ENCODE results near the gene SLC16A12. TPM values are rescaled to one million over a fixed set of nuclear protein-coding genes. Genes with fewer than 3 reads are reported as not detected.
"Not testable (repeated sequence)": the region's sequence is repeated elsewhere in the genome, so short reads cannot be mapped to it uniquely, and the experiment has no call there.

SLC16A12 gene
- total RNA-seq, 1 experiment from 2014 or later, result 0.10 TPM

GRCh38 chr10:89428877-89429276, 106.5 kb downstream of the SLC16A12 start:
- DNase-seq (ENCODE audit: extremely low read depth, low read depth), result no peak

DNA sequence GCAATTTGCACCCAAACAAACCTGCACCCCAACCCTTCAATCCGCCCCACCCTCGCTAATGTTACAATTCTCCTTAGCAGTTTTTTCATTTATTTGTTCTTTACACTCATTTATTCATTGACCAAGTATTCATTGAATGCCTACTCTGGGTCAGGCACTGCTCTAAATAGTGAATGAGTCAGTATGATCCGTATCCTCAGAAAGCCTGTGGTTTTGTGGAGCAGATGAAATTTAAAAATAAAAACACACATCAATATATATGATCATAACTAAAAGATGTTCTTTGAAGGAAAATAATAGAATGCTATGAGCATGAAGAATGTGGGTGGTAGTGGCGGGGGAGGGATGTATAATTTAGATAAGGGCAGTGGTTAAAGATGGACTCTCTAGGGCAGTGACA, 107.8 kb downstream of the SLC16A12 start:
- DNase-seq (ENCODE audit: extremely low read depth, low read depth), result no peak

DNA sequence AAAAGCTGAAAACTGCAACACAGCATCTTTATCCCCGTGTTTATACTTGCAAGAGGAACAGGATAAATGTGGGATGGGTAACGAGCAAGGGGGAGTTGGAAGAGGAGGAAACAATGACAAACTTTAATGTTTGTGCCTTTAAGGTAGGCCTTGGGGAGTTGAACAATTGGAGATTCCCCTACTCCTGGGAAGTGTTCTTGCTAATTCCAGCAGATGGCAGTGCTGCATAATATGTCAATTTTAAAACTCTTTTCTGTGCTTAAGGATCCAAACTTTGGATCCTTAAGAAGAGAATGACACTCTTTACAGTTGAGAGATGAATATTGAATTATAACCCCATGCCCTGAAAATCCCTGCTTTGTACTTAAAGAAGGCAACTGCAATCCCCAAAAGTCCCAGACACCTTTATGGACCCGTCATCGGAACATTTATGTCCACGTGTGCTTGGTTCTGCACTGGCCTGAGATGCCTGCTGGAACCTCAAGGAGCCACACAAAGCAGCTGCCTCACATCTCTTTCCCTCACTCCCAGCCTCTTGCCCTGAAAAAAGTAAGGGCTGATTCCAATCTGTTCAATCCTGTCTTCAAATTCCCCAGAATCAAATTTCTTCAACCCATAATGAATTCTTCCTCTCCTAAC, 109.0 kb downstream of the SLC16A12 start:
- peak; percentile 59 for DNase-seq (ENCODE audit: extremely low read depth, low read depth)

DNA sequence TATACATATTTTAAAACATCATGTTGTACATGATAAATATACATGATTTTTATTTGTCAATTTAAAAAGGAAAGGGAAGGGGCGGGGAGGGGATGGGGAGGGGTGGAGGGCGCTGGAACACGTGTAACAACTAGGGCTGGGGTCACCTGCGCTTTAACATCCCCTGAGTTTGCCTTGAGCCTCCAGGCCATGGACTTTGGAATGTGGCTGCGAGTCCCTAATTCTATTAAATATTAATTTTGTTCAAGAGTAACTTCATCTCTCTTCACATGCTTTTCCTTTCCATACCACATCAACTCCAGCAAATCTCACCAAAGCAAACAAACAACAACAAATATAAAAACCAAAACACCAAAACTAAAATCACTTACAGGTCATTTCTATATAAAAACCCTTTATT, 110.4 kb downstream of the SLC16A12 start:
- DNase-seq (ENCODE audit: extremely low read depth, low read depth), result no peak

DNA sequence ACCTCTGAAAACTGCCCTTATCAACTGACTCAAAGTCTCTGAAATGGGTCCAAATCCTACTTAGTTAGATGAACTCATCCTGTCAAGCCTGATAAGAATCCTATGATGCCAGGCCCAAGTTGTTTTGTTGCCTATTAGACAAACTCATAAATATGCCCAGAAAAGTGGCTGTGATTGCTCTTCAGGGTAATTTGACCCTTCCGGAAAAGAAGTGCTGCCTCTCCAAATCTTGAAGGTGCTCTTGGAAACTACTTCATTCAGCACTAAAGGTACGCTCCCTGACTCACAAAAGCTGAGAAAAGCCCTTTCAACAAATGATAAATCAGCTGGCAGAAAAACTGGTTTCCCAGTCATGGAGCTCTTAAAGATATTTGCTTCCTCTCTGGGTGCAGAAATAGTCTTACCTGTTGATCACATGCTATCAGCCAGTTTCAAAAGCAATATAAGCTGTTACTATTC, 114.3 kb downstream of the SLC16A12 start:
- DNase-seq (ENCODE audit: extremely low read depth, low read depth), result no peak

DNA sequence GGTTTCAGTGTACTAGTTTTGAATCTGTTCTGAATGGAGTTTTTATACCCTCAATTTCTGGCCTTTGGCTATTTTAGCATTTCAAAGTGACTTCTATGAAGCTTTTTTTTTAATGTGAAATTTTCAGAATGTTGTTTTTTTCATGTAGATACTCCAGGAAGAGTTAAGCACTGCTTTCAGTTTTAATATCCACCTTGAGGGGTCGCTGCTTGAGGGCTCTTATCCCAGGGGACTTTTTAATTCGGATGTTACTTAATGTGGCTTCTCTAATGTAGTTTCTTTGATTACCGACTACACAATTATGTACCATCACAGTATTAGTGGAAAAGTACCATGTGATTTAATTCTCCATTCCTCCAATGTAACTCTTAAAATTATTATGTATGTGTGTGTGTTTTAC, 115.8 kb downstream of the SLC16A12 start:
- no peak for DNase-seq (ENCODE audit: extremely low read depth, low read depth)

DNA sequence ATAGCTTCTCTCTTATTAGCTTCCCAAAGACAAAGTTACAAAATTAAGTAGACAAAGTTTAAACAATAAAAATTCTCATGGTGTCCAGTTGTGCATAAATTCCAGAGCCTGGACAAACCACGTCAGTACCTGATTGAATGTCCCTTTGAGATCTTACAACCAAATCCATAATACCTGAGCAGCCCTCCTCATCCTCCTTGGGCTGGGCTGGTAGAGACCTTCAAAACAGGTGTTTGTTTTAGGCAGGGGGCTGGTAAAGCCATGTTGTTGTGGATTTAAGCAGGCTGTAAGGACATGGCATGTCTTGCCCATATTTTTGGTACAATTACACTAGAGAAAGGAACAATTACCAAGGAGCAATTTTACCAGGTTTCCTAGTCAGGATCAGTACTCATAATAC, 118.9 kb downstream of the SLC16A12 start:
- DNase-seq (ENCODE audit: extremely low read depth, low read depth), result no peak

GRCh38 chr10:89414879-89415821, 120.2 kb downstream of the SLC16A12 start:
- DNase-seq (ENCODE audit: extremely low read depth, low read depth), result peak; percentile 14

DNA sequence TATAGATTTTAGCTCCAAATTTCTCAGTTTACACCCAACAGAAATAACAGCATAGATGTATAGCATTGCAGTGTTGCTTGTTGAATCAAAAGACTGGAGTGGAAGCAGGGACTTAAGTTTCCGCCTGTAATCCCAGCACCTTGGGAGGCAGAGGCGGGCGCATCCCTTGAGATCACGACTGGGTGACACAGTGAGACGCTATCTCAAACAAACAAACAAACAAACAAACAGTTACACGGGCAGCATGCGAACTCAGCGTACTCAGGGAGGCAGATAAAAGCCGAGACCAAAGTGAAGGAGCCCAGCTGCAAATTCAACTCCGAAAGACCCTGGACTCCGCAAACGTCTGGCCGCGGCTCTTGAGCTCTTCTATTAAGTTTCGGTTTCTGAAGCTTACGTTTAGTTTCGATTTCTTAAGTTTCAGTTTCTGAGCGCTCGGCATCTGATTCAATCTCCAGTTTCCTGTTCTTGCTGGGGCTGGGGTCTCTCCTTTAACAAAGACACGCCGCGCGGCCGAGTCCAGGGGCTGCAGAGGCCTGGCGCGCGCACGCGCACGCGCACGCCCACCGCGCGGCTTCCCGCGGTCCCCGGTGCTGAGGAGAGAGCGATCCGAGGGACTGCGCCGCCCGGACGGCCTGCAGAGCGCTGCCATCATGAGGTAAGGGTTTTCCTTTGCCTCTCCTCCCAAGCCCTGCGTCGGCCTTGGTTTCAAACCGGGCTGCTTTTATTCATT, 121.1 kb downstream of the SLC16A12 start, which contains the start of gene IFIT5:
Gene IFIT5 (plus strand): TSS at position 423 of the 733 bp plus-strand sequence. CDS start 231 bp downstream, at position 654.
- DNase-seq (ENCODE audit: extremely low read depth, low read depth), result peak; percentile 61

DNA sequence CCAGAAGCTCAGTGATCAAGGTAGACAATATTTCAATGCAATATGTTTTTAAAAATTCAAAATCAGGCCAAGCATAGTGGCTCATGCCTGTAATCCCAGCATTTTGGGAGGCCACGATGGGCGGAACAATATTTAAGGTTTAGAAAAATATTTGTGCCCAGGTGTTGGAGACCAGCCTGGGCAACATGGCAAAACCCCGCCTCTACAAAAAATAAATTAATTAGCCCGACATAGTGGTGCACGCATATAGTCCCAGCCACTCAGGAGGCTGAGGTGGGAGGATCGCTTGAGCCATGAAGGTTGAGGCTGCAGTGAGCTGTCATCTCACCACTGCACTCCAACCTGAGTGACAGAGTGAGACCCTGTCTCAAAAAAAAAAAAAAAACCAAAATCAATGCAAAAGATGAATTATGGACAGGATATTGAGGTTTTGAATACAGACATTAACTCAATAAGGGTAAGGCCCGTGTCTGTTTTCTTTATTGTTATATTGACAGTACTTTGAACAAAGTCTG, 121.9 kb downstream of the SLC16A12 start:
- DNase-seq (ENCODE audit: extremely low read depth, low read depth), result no peak

GRCh38 chr10:89412276-89412675, 123.1 kb downstream of the SLC16A12 start:
- not testable (repeated sequence) for DNase-seq (ENCODE audit: extremely low read depth, low read depth)

DNA sequence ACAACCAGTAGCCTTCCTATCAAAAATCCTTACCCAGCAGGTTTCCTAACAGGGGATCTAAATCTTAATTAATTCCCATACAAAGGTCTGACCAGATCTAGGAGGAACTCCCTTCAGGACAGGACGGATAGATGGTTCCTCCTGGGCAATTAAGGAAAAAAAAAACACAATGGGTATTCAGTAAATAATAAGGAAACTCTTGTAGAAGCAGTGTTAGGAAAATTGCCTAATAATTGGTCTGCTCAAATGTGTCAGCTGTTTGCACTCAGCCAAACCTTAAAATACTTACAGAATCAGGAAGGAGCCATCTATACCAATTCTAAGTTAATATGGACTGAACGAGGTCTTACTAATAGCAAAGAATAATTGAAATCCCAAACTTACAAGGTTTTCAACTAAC, 124.3 kb downstream of the SLC16A12 start:
- DNase-seq (ENCODE audit: extremely low read depth, low read depth), result not testable (repeated sequence)

- not testable (repeated sequence) for DNase-seq (ENCODE audit: extremely low read depth, low read depth)
These were observed 124.8 kb downstream of the SLC16A12 start for GRCh38 chr10:89410551-89410950.

DNA sequence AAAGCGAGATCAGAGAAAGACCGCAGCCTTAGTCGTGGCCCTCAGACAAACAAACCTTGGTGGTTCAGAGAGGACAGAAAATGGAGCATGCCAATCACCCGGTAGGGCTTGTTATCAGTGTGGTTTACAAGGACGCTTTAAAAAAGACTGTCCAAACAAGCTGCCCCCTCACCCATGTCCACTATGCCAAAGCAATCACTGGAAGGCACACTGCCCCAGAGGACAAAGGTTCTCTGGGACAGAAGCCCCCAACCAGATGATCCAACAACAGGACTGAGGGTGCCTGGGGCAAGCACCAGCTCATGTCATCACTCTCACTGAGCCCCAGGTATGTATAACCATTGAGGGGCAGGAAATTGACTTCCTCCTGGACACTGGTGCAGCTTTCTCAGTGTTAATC, 126.1 kb downstream of the SLC16A12 start:
- not testable (repeated sequence) for DNase-seq (ENCODE audit: extremely low read depth, low read depth)

DNA sequence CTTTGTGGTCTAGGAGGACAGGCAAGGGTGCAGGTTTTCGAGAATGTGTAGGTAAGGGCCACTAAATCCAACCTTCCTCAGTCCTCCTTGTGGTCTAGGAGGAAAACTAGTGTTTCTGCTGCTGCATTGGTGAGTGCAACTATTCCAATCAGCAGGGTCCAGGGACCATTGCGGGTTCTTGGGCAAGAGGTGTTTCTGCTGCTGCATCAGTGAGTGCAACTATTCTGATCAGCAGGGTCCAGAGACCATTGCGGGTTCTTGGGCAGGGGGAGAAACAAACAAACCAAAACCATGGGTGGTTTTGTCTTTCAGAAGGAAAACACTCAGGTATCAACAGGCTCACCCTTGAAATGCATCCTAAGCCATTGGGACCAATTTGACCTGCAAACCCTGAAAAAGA, 127.6 kb downstream of the SLC16A12 start:
- not testable (repeated sequence) for DNase-seq (ENCODE audit: extremely low read depth, low read depth)

DNA sequence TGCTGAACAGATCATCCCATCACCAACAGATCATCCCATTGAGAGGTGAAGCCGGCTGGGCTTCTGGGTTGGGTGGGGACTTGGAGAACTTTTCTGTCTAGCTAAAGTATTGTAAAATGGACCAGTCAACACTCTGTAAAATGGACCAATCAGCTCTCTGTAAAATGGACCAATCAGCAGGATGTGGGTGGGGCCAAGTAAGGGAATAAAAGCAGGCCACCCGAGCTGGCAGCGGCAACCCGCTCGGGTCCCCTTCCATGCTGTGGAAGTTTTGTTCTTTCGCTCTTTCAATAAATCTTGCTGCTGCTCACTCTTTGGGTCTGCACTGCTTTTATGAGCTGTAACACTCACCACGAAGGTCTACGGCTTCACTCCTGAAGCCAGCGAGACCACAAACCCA, 129.2 kb downstream of the SLC16A12 start:
- not testable (repeated sequence) for DNase-seq (ENCODE audit: extremely low read depth, low read depth)

GRCh38 chr10:89404104-89405047, 131.0 kb downstream of the SLC16A12 start:
- no peak for DNase-seq (ENCODE audit: extremely low read depth, low read depth)

DNA sequence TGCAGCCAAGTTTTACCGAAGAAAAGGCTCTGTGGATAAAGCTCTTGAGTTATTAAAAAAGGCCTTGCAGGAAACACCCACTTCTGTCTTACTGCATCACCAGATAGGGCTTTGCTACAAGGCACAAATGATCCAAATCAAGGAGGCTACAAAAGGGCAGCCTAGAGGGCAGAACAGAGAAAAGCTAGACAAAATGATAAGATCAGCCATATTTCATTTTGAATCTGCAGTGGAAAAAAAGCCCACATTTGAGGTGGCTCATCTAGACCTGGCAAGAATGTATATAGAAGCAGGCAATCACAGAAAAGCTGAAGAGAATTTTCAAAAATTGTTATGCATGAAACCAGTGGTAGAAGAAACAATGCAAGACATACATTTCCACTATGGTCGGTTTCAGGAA, 132.4 kb downstream of the SLC16A12 start:
- no peak for DNase-seq (ENCODE audit: extremely low read depth, low read depth)

DNA sequence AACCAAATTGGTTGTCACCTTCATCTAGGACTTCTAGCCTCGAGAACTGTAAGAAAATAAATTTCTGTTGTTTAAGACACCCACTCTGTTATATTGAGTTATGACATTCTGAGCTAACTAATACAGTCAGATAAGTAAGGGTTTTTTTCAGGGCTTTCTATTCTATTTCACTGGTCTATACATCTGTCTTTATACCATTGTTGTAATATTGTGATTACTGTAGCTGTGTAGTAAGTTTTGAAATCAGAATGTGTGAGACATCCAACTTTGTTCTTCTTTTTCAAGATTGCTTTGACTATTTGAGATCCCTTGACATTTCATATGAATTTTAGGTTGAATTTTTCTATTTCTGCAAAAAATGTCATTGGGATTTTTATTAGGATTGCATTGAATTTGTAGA, 135.4 kb downstream of the SLC16A12 start:
- no peak for DNase-seq (ENCODE audit: extremely low read depth, low read depth)

Data from NCI-H460 (cell line).